Putamen (tissue), 1 donor: ENCODE results near the gene HTATIP2.
"Not testable (repeated sequence)": the region's sequence is repeated elsewhere in the genome, so short reads cannot be mapped to it uniquely, and the experiment has no call there.

Source experiments
- DNase-seq: peaks from one replicate; pipeline ENCODE4 v3.0.0-alpha.2; 2016; ENCODE audit warnings: low spot score

Gene HTATIP2

GRCh38 chr11:20372081-20372626 lies 8.6 kb downstream of the HTATIP2 start:
- no peak for DNase-seq

GRCh38 chr11:20373147-20373546 lies 9.6 kb downstream of the HTATIP2 start:
- DNase-seq = no peak

- no peak for DNase-seq
These were observed 10.2 kb downstream of the HTATIP2 start for GRCh38 chr11:20373568-20374209.

DNA sequence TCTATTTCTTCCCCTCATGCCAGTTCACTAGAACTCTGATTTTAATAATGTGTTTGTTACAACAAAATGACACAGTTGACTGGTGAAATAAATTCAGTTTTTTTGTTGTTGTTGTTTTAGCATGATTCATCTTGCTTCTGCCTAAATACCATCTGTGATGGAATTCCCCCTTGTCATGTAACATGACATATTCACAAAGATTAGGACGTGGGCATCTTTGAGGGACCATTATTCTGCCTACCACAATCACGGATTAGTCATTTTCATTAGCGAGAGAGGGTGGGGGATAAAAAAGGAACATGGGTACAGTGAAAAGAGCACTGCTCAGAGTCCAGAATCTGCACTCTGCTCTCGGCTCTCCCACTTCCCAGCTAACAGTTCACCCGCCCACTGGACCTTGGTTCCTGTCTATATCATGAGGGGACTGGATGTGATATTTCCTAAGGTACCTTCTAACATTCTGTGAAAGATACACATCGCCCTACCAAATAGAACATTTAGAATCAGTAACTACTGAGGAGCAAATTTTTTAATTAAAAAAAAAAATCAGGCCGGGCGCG lies 11.3 kb downstream of the HTATIP2 start:
- DNase-seq = no peak

- no peak for DNase-seq
These were observed 12.7 kb downstream of the HTATIP2 start for GRCh38 chr11:20376162-20376730.

DNA sequence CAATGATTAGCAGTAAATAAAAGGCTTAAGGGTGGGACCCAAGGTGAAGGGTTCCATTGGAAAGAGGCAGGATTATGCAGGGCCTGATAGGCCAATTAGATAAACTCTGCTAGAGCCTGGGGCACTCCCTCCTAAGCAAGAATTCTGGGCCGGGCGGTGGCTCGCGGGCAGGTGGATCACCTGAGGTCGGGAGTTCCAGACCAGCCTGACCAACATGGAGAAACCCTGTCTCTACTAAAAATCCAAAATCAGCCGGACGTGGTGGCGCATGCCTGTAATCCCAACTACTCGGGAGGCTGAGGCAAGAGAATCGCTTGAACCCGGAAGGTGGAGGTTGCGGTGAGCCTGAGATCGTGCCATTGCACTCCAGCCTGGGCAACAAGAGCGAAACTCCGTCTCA lies 22.5 kb downstream of the HTATIP2 start:
- DNase-seq = not testable (repeated sequence)

- DNase-seq = peak; percentile 93
These were observed 24.0 kb downstream of the HTATIP2 start, which contains the start of gene PRMT3 for GRCh38 chr11:20387261-20388095. Gene PRMT3 (plus strand): TSS chr11:20387716. CDS start chr11:20387747, 31 bp downstream.

DNA sequence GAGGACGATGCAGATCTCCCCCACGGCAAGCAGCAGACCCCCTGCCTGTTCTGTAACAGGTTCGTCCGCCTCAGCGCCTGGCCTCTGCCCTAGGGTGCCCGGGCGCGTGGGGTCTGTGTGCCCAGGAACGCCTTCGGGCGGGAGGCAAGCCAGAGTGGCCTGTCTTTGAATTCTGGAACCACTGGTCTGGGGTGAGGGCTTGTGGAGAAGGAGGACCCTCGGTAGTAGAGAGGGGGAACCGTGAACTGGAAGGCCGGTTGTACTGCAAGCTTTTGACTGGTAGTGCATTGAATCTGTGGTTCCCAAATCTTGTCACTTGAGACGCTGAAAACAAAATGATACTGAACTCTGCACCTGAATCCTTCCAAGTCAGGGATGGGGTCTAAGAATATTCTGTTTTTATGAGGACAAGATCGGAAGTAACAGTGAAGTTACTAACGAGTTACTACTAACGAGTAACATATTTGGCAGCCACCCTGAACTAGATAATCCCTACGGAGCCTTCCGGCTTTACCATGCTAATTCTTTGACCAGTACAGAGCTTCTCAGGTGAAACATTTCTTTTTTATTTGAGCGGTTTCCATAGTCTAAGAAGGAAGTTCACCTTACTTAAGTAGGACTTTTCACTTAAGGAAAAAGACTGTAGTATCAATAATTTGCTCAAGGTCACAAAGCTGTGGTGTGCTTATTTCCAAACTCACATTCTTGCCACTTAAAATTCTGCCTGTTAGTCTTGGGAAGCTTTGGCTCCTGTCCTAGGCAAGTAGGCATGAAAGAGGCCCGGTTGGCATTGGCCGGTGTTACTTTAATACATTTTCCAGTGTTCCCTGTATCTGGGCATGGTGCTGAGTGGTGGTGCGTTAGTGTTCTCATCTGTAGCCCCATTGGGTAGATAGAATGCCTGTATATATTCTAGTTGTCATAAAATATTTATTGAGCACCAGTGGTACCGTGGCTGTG lies 24.9 kb downstream of the HTATIP2 start:
- DNase-seq = no peak

DNA sequence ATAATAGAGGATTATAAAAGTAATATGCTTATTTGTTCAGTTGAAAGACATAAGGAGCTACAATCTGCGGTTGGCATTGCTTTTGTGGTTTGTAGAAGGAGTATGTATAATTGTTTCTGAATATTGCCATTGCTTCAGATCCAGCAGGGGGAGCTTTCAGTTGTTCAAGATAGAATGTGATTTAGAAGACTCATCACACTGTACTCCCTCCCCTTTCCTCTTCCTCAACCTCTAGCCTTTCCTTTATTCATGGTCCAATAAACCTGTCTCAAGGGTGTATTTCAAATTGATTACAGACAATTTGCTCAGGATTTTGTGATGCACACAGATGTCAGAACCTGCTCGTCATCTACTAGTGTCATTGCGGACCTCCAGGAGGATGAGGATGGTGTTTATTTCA lies 33.8 kb downstream of the HTATIP2 start:
- DNase-seq = peak; percentile 45

GRCh38 chr11:20399498-20399897 lies 36.0 kb downstream of the HTATIP2 start:
- DNase-seq = no peak

DNA sequence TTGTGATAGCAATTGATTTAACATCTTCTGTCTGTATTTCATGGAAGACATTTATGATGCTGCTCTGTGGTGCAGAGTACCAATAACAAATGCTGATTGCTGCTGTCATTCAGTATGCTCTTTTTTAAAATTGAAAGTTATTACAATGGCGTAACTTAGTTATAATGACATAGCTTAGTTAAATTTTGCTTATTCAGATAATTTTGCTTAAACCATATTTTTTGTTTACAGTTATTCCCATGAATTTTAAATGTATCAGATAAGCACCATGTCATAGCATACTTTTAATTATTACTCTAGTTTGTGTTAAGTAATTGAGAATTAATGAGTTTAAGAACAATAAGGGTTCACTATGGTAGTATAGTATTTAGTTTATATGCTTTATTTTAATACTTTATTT lies 39.5 kb downstream of the HTATIP2 start:
- DNase-seq = no peak

- no peak for DNase-seq
These were observed 43.0 kb downstream of the HTATIP2 start for GRCh38 chr11:20406484-20406883.

GRCh38 chr11:20407344-20407743 lies 43.8 kb downstream of the HTATIP2 start:
- DNase-seq = no peak

DNA sequence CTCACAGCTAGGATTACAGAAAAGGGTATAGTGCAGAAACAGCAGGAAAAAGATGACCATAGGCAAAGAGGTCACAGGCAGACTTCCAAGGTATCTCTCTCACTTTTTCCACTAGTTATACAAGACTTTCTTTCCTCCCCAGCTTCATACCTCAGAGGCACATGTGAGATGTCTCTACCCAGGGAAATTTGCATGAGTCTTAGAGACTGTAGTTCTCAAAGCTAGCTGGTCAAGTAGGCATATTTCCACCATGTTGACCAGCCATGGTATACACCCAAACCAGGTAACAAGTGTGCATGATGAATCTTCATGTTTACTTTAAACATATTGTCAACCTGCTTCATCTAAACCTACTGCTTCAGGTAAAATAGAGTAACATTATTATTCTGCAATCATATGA lies 51.9 kb downstream of the HTATIP2 start:
- no peak for DNase-seq

- no peak for DNase-seq
These were observed 54.3 kb downstream of the HTATIP2 start for GRCh38 chr11:20417771-20418170.

- no peak for DNase-seq
These were observed 58.4 kb downstream of the HTATIP2 start for GRCh38 chr11:20421946-20422345.

DNA sequence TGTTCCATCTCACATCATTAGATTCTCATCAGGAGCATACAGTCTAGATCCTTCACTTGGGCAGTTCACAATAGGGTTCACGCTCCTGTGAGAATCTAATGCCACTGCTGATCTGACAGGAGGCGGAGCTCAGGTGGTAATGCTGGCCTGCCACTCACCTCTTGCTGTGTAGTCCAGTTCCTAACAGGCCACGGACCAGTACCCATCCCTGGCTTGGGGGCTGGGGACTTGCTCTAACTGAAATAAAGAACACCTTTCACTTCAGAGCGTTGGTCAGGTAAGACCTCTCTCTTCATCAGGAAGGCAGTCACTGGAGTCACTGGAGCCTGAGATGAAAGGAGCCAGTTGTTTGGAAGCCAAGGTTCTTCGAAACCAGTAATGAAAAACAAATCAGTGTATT lies 65.7 kb downstream of the HTATIP2 start:
- DNase-seq = no peak
